Measurements from ENCODE around the gene SPINT1.
"Not testable (repeated sequence)": the region's sequence is repeated elsewhere in the genome, so short reads cannot be mapped to it uniquely, and the experiment has no call there.

SPINT1 gene

GRCh38 chr15:40859206-40859851 lies 15.5 kb downstream of the SPINT1 start:
- DNase-seq (ENCODE audit: low read depth in 2 of 2), result peak; percentile 51 to 59

GRCh38 chr15:40861147-40861546 lies 17.3 kb downstream of the SPINT1 start:
- DNase-seq (ENCODE audit: low read depth in 2 of 2), result not testable (repeated sequence)

- DNase-seq (ENCODE audit: low read depth in 2 of 2), result no peak
These were observed 19.9 kb downstream of the SPINT1 start for GRCh38 chr15:40863660-40864270.

- no peak for DNase-seq (ENCODE audit: low read depth in 2 of 2)
These were observed 23.4 kb downstream of the SPINT1 start for GRCh38 chr15:40867199-40867598.

GRCh38 chr15:40869686-40870085 lies 25.8 kb downstream of the SPINT1 start:
- DNase-seq (ENCODE audit: low read depth in 2 of 2), result no peak

GRCh38 chr15:40870716-40871115 lies 26.9 kb downstream of the SPINT1 start:
- no peak for DNase-seq (ENCODE audit: low read depth in 2 of 2)

- no peak for DNase-seq (ENCODE audit: low read depth in 2 of 2)
These were observed 28.1 kb downstream of the SPINT1 start for GRCh38 chr15:40871749-40872617.

GRCh38 chr15:40872791-40873693 lies 29.2 kb downstream of the SPINT1 start:
- DNase-seq (ENCODE audit: low read depth in 2 of 2), result no peak

- peak; percentile 20 to 24 for DNase-seq (ENCODE audit: low read depth in 2 of 2)
These were observed 30.1 kb downstream of the SPINT1 start, which contains the start of gene RHOV for GRCh38 chr15:40873694-40874561. TSS of gene RHOV (minus strand) at chr15:40874234. CDS start at chr15:40874139, 95 bp downstream.

GRCh38 chr15:40875991-40876730 lies 32.3 kb downstream of the SPINT1 start:
- DNase-seq (ENCODE audit: low read depth in 2 of 2), result no peak

GRCh38 chr15:40877694-40878093 lies 33.8 kb downstream of the SPINT1 start:
- DNase-seq (ENCODE audit: low read depth in 2 of 2), result no peak

GRCh38 chr15:40878785-40879184 lies 34.9 kb downstream of the SPINT1 start:
- DNase-seq (ENCODE audit: low read depth in 2 of 2), result no peak

GRCh38 chr15:40879609-40880008 lies 35.8 kb downstream of the SPINT1 start:
- DNase-seq (ENCODE audit: low read depth in 2 of 2), result no peak

GRCh38 chr15:40881351-40881750 lies 37.5 kb downstream of the SPINT1 start:
- DNase-seq (ENCODE audit: low read depth in 2 of 2), result no peak

- DNase-seq (ENCODE audit: low read depth in 2 of 2), result no peak
These were observed 42.7 kb downstream of the SPINT1 start for GRCh38 chr15:40886586-40886985.

- no peak for DNase-seq (ENCODE audit: low read depth in 2 of 2)
These were observed 45.3 kb downstream of the SPINT1 start for GRCh38 chr15:40889112-40889511.

GRCh38 chr15:40891138-40891537 lies 47.3 kb downstream of the SPINT1 start:
- DNase-seq (ENCODE audit: low read depth in 2 of 2), result no peak

- no peak for DNase-seq (ENCODE audit: low read depth in 2 of 2)
These were observed 48.1 kb downstream of the SPINT1 start for GRCh38 chr15:40891810-40892446.

GRCh38 chr15:40892447-40893012 lies 48.7 kb downstream of the SPINT1 start:
- no peak for DNase-seq (ENCODE audit: low read depth in 2 of 2)

Data from activated CD8-positive, alpha-beta memory T cell treated with anti-CD3 and anti-CD28 coated beads for 4 hours (primary cell).